ENCODE measurements around the gene ACOT13. TPM values are rescaled to one million over a fixed set of nuclear protein-coding genes. Genes with fewer than 3 reads are reported as not detected.

The ACOT13 gene
- total RNA-seq, 2 donors from 2014 or later: 2.6 to 3.4 TPM

DNA sequence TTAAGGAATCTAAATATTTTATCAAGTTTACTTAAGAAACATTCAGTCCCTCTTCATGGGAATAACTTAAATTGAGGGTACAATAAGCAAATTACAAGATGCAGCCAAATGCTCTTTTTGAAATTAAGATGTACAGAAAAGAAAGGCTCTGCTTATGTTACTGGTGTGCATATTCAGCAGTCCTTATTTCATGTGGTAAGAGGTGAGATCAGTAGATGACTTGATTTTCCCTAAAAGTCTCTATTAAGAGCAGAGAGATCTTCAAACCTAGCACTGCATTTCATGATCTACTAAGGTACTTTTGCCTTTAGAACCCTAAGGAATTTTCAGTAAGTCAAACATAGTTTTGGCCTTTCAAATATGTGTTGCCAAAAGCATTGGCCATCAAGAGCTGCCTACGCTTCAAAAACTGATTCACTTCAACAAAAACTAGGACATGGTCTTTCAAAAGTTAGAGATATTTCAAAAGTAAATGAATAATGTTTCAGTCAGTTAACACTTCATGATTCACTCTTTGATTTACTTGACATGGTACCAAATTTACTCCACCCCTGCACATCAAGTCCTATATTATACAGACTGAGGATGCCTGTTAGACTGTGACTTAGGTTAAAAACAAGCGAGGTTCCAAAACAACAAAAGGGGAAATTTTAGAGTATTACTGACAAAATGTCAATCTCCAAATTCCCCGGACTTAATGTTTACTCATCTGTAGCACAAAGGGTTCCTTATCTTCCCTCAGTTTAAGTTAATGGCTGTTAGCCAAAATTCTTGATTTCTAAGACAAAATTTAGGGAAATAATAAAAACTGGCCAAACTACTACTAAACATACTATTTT lies 32.9 kb downstream of the ACOT13 start:
- no peak overlapping the region for H3K4me3 ChIP-seq
- no peaks in the 10 kb centered on the region for H3K27me3 ChIP-seq
- H3K27ac ChIP-seq: peak overlapping the region in 1 of 4 donors; percentile 53
- peaks cover 0 to 2% of the 10 kb centered on the region in 2 donors for H3K36me3 ChIP-seq (replicated peaks in 1 of 2; ENCODE audit: insufficient read depth in 1 of 2, low read depth in 2 of 2)
- WGBS, 2 donors: 23 to 28% methylated on average over 3 of the region's 3 CpGs
- no peaks in the 10 kb centered on the region for H3K9me3 ChIP-seq
- ATAC-seq (no peak), DNase-seq (no peak)
- intact Hi-C loops (cut with DNase I): no loop called here
- TF ChIP-seq, protein P1, sequence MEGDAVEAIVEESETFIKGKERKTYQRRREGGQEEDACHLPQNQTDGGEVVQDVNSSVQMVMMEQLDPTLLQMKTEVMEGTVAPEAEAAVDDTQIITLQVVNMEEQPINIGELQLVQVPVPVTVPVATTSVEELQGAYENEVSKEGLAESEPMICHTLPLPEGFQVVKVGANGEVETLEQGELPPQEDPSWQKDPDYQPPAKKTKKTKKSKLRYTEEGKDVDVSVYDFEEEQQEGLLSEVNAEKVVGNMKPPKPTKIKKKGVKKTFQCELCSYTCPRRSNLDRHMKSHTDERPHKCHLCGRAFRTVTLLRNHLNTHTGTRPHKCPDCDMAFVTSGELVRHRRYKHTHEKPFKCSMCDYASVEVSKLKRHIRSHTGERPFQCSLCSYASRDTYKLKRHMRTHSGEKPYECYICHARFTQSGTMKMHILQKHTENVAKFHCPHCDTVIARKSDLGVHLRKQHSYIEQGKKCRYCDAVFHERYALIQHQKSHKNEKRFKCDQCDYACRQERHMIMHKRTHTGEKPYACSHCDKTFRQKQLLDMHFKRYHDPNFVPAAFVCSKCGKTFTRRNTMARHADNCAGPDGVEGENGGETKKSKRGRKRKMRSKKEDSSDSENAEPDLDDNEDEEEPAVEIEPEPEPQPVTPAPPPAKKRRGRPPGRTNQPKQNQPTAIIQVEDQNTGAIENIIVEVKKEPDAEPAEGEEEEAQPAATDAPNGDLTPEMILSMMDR (IDR thresholded peaks at IDR 0.05): no peak
- TF ChIP-seq POLR2A (IDR thresholded peaks at IDR 0.05): no peak
- peaks cover 18% of the 10 kb centered on the region for H3K4me1 ChIP-seq

DNA sequence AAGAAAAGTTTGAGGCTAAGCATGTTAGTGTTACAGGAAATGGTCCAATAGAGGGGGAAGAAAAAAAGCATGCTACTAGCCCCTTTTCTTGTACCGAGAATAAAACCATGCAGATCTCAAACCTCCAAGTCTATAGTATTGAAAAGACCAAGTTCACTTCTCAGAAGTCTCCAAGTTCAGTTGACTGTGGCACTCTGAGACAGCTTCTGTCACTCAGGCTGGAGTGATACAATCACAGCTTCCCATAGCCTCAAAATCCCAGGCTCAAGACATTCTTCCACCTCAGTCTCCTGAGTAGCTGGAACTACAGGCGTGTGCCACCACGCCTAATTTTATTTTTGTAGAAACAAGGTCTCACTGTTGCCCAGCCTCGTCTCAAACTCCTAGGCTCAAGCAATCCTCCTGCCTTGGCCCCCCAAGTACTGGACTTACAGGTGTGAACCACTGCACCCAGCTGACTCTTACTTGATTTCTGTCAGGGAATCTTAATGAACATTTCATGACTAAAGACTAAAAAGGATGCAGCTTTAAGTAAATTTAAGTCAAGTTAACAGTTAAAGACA lies 35.9 kb downstream of the ACOT13 start:
- Histone ChIP-seq H3K27me3 (no peaks in the 10 kb centered on the region), H3K4me3 (no peak overlapping the region), H3K27ac (no peak overlapping the region), H3K4me1 (peaks cover 24% of the 10 kb centered on the region), H3K36me3 (replicated peaks in 1 of 2; ENCODE audit: insufficient read depth in 1 of 2, low read depth in 2 of 2) (peaks cover 13 to 24% of the 10 kb centered on the region in 2 donors), H3K9me3 (no peaks in the 10 kb centered on the region)
- intact Hi-C loops (cut with DNase I): no loop called here
- ATAC-seq (no peak), DNase-seq (no peak)
- WGBS, 2 donors: 86 to 92% methylated on average over 4 of the region's 4 CpGs
- TF ChIP-seq, protein P1 (IDR thresholded peaks at IDR 0.05): no peak
- TF ChIP-seq POLR2A (IDR thresholded peaks at IDR 0.05): no peak

DNA sequence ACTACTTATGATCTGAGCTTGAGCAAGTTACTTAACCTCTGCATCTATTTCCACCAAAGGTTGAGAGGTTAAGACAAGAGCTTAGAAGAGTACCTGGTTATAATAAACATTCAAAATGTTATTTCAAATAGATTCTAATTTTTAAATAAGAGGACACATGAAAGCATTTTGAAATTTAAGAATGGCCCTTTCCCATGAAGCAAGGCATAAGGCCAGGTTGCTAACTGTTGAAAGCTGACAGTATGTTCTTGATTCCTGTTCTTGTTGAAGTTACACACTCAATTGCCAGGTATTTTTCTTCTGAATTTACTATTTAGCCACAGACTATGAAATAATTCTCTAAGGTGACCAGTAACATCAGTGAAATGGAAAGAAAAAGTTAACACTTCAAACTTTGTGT lies 37.6 kb downstream of the ACOT13 start:
- ATAC-seq (no peak), DNase-seq (no peak)
- no peaks in the 10 kb centered on the region for H3K9me3 ChIP-seq
- intact Hi-C loops (cut with DNase I): no loop called here
- no peaks in the 10 kb centered on the region for H3K27me3 ChIP-seq
- peaks cover 23% of the 10 kb centered on the region for H3K4me1 ChIP-seq
- peaks cover 25 to 29% of the 10 kb centered on the region in 2 donors for H3K36me3 ChIP-seq (replicated peaks in 1 of 2; ENCODE audit: insufficient read depth in 1 of 2, low read depth in 2 of 2)
- H3K27ac ChIP-seq: no peak overlapping the region
- no peak overlapping the region for H3K4me3 ChIP-seq
- TF ChIP-seq, protein P1 (IDR thresholded peaks at IDR 0.05): no peak
- no peak for TF ChIP-seq POLR2A (IDR thresholded peaks at IDR 0.05)

DNA sequence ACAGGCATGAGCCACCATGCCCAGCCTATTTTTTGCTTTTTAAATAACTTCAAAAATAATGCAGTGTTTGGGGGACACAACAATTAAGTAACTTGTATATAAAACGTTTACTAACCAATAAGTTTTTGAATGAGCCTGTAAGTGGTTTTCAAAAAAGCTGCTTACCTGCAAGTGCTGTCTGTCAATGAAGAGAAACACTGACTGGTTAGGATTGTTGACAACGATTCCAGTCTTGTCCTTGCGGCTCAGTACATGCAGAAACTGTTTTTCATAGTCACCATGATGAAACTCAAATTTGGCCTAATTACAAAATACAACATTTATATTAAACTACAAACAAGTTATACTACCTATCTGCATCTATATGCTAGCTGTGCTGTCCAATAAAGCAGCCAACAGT lies 41.7 kb downstream of the ACOT13 start:
- no peak overlapping the region for H3K4me3 ChIP-seq
- no peaks in the 10 kb centered on the region for H3K27me3 ChIP-seq
- H3K9me3 ChIP-seq: no peaks in the 10 kb centered on the region
- WGBS, 2 donors: 64 to 68% methylated on average over 3 of the region's 3 CpGs
- H3K4me1 ChIP-seq: peaks cover 43% of the 10 kb centered on the region
- ATAC-seq (no peak), DNase-seq (no peak)
- H3K36me3 ChIP-seq (replicated peaks in 1 of 2; ENCODE audit: insufficient read depth in 1 of 2, low read depth in 2 of 2): peaks cover 36 to 47% of the 10 kb centered on the region in 2 donors
- no peak for TF ChIP-seq POLR2A (IDR thresholded peaks at IDR 0.05)
- TF ChIP-seq, protein P1 (IDR thresholded peaks at IDR 0.05): no peak
- intact Hi-C loops (cut with DNase I): no loop called here
- no peak overlapping the region for H3K27ac ChIP-seq
